ENCODE results near the gene TMEM250. TPM values are rescaled to one million over a fixed set of nuclear protein-coding genes. Genes with fewer than 3 reads are reported as not detected.

Gene TMEM250
- total and polyA plus RNA-seq, 9 of the 15 experiments (the other 6 are each of a cell fraction or from before 2014, with no cell fraction given) = 0.32 to 44.6 (median 12.2) TPM

GRCh38 chr9:136119883-136120393, 1.3 kb upstream of the TMEM250 start (continued):
- TF ChIP-seq AFF4 (CRISPR knock-in tag; IDR thresholded peaks at IDR 0.05) (no peak), ZNF121 (CRISPR knock-in tag; conservative IDR thresholded peaks at IDR 0.05) (no peak), SP2 (IDR thresholded peaks at IDR 0.05; ENCODE audit: extremely low read depth, low read depth, low read length, poor library complexity, severe bottlenecking) (no peak), EP400 (IDR thresholded peaks at IDR 0.05) (0 out of 2 replicates have a peak, but pooled peaks have one; percentile 7), NR2C2 (CRISPR knock-in tag; IDR thresholded peaks at IDR 0.05) (no peak), NR2C2 (tag; IDR thresholded peaks at IDR 0.05) (no peak), VEZF1 (CRISPR knock-in tag; IDR thresholded peaks at IDR 0.05) (no peak), MTA3 (IDR thresholded peaks at IDR 0.05; ENCODE audit: borderline replicate concordance) (no peak), ARID1B (IDR thresholded peaks at IDR 0.05) (peak; percentile 29; the same call in 1 of the 2 replicates), FOXJ2 (tag; IDR thresholded peaks at IDR 0.05) (no peak), ZNF282 (CRISPR knock-in tag; IDR thresholded peaks at IDR 0.05) (no peak), ZKSCAN1 (IDR thresholded peaks at IDR 0.05; ENCODE audit: low read depth, low read length) (no peak), NFRKB (IDR thresholded peaks at IDR 0.05; ENCODE audit: low read depth) (no peak), MBD1 (CRISPR knock-in tag; IDR thresholded peaks at IDR 0.05) (no peak), POLR3G (IDR thresholded peaks at IDR 0.05; ENCODE audit: extremely low read depth, insufficient read length, insufficient replicate concordance) (no peak), ARNT (IDR thresholded peaks at IDR 0.05) (no peak)
- TF ChIP-seq, protein P1, sequence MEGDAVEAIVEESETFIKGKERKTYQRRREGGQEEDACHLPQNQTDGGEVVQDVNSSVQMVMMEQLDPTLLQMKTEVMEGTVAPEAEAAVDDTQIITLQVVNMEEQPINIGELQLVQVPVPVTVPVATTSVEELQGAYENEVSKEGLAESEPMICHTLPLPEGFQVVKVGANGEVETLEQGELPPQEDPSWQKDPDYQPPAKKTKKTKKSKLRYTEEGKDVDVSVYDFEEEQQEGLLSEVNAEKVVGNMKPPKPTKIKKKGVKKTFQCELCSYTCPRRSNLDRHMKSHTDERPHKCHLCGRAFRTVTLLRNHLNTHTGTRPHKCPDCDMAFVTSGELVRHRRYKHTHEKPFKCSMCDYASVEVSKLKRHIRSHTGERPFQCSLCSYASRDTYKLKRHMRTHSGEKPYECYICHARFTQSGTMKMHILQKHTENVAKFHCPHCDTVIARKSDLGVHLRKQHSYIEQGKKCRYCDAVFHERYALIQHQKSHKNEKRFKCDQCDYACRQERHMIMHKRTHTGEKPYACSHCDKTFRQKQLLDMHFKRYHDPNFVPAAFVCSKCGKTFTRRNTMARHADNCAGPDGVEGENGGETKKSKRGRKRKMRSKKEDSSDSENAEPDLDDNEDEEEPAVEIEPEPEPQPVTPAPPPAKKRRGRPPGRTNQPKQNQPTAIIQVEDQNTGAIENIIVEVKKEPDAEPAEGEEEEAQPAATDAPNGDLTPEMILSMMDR (IDR thresholded peaks at IDR 0.05 in 2 of 3, conservative IDR thresholded peaks at IDR 0.05 in 1 of 3; ENCODE audit: insufficient read depth in 2 of 3, low read depth in 1 of 3, low read length in 3 of 3) = 0 out of 6 replicates have a peak, but pooled peaks of 1 of the 3 experiments have one; percentile 16
- TF ChIP-seq, protein P2, sequence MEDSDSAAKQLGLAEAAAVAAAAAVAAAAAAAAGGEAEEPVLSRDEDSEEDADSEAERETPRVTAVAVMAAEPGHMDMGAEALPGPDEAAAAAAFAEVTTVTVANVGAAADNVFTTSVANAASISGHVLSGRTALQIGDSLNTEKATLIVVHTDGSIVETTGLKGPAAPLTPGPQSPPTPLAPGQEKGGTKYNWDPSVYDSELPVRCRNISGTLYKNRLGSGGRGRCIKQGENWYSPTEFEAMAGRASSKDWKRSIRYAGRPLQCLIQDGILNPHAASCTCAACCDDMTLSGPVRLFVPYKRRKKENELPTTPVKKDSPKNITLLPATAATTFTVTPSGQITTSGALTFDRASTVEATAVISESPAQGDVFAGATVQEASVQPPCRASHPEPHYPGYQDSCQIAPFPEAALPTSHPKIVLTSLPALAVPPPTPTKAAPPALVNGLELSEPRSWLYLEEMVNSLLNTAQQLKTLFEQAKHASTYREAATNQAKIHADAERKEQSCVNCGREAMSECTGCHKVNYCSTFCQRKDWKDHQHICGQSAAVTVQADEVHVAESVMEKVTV (CRISPR knock-in tag; IDR thresholded peaks at IDR 0.05) = no peak
